Skin of body (tissue), 2 donors: Measurements from ENCODE around the gene PHLDB2. TPM values are rescaled to one million over a fixed set of nuclear protein-coding genes. Genes with fewer than 3 reads are reported as not detected.

Source experiments
- DNase-seq: peaks from one replicate; lab custom pipeline; 2025; lab: John Stamatoyannopoulos, UW
- total RNA-seq: library from RNA; depleted of rRNA; stranded (reverse); fragments of >200 nt; gene quantifications from one replicate; pipeline ENCODE4 v1.2.3, GENCODE V29; 2014

Gene PHLDB2
- total RNA-seq, 1 donor from 2014 or later: 92.0 TPM

DNA sequence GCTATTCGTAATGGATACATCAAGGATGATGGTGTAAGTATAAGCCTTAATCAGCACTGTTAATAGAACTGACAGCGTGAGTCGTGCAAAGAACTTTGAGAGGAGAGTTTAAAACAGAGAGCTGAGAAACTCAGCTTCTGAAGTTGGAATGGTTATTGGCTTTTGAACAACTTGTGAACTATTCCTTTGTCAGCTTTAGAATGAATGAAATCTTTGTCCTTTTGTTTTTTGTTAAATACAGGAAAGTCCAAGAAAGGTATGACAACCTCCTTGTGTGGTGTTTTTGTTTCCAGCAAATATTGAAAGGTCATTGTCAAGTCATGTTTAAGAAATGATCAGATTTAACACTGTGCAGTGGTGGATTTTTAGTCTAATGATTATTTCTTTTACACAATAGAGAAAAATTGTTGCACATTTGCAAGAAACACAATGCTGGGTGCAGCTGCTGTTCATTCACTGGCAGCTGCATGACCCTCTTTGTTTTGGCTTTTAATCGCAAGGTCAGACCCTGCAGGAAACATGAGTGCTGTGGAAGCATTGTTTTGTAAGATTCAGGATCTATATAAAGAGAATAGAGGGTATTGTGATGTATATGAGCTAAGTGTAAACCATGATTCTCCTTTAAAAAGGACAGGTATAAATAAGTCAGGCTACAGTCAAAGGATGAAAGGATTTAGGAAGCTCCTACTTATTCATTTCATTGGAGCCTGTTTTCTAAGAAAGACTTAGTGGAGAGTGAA is 98.1 kb downstream of the PHLDB2 start:
- DNase-seq: no peak

DNA sequence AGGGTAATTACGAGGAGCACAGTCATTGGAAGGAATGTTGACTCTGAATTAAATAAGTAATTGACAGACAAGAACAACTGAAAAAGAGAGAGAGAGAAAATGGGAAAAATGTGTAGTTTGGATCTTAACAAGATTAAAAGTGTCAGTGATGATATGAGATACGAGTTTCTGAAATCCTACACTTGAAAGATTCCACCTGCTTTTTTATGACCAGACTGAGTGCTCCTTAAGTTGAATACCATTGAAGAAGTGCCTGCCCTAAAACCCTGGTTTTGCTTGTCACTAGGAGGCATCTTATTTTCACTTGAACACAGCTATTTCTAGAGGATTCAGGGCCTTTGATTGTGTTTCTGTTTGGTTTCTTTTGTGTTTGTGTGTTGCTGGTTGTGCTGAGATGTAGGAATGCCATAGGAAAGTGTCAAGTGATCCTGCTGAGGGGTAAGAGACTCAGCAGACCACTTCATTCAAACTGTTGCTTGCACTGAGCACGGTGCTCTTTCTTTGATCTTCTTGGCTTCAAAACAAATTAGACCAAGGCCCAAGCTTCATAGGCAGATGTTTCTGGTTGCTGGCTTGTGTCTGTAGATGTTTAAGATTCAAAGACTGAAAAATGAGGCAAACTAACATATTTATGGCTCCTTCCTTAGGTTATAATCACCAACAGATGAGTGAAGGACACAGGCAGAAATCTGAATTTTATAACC is 102.5 kb downstream of the PHLDB2 start:
- peak; percentile 50 for DNase-seq

- DNase-seq: no peak
These were observed 104.4 kb downstream of the PHLDB2 start for GRCh38 chr3:111963424-111963823.

GRCh38 chr3:111965484-111965883 is 106.4 kb downstream of the PHLDB2 start:
- DNase-seq: no peak

DNA sequence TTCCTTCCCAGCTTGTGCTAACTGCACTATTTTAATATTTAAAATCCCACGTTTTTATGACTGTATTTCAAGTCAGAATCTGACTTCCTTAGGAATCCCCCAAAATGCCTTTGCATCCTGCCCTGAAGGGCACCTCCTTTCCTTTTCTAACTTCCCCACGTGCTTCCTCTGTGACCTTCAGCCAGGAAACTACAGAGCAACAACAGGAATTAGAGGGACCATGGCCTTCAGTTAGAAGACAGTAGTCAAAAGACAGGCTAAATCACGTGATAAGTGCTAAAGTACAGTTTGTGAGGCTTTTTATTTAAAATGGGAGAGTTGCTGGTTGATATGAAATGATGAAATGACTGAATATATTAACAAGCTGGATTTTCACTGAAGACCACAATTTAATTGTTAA is 108.0 kb downstream of the PHLDB2 start:
- DNase-seq: peak; percentile 3

DNA sequence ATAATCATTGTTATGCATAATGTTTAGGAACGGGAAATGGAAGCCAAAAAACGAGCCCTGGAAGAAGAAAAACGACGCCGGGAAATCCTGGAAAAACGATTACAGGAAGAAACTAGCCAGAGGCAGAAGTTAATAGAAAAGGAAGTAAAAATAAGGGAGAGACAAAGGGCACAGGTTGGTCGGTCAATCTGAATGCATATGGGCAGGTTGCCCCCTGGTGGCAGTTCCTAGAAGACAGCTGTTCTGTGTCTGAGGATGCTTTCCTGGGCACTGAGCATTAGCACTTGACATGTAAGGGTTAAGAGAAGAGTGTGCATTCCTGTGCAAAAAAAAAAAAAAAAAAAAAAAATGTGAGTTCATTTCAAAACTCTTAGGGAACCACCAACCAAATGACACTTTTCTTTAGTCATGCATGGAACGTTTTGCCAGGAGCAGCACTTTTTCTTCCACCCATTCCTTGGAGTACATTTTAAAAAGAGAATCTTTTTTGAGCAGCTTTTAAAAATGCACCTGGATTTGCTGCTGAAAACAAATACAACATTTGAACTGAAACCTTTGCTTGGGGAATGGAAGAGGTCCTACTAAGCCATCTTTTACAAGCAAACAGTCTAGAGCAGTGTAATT is 108.7 kb downstream of the PHLDB2 start:
- DNase-seq: peak; percentile 71

DNA sequence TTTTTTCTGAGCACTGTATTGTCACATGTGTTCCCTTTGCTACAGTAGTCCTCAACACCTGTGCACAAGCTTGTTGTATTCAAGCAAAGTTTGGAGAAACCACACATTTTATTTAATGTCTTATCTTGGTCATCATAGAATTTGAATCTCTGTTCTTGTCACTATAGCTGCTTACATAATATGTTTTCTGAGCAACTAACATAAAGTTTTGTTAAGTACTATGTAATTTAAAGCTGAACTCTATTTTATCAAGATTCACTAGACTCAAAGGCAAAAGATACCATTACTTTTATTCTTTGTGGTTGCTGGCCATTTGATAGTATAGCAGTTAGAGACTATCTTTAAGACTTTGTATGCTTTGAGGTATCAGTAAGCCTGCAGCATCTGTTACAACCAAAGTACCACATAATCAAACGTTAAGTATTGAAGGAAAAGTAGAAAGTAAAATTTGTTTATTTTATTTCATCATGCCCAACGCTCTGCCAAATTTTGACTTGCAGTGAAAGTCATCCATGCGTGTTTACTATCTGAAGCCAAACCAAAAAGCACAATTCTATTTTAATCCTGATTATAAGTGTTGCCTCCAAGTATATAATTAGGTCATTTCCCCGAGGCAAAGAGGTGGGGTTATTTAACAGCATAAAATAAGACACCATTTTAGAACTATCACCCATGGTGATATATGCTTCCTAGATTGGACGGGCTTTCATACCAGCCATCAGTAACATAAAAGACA is 109.4 kb downstream of the PHLDB2 start:
- no peak for DNase-seq

- no peak for DNase-seq
These were observed 111.3 kb downstream of the PHLDB2 start for GRCh38 chr3:111970376-111970775.

- DNase-seq: no peak
These were observed 112.6 kb downstream of the PHLDB2 start for GRCh38 chr3:111971533-111972130.

DNA sequence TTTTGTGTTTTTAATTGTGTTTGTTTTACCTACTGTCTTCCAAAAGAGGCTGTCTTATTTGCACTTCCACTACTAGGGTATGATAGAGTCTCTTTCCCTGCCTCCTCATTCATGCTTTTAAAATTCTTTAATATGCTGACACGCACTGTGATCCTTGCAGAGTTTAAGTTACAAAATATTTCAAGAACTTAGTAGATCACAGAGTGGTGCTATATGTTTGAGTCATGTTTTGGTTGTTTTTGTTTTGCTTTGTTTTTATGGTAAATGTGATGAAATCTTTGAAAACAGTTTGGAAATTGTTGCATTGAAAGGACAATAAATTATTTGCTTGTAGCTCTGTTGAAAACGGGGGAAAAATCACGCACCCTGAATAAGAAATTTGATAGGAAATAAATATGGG is 113.8 kb downstream of the PHLDB2 start:
- no peak for DNase-seq

GRCh38 chr3:111975131-111975530 is 116.1 kb downstream of the PHLDB2 start:
- no peak for DNase-seq

- DNase-seq: no peak
These were observed 117.2 kb downstream of the PHLDB2 start for GRCh38 chr3:111976254-111976653.

- DNase-seq: peak; percentile 98
These were observed 119.7 kb downstream of the PHLDB2 start, which contains the start of gene ABHD10 for GRCh38 chr3:111978583-111979433. TSS of gene ABHD10 (plus strand) at chr3:111979026. CDS start at chr3:111979062, 36 bp downstream.

DNA sequence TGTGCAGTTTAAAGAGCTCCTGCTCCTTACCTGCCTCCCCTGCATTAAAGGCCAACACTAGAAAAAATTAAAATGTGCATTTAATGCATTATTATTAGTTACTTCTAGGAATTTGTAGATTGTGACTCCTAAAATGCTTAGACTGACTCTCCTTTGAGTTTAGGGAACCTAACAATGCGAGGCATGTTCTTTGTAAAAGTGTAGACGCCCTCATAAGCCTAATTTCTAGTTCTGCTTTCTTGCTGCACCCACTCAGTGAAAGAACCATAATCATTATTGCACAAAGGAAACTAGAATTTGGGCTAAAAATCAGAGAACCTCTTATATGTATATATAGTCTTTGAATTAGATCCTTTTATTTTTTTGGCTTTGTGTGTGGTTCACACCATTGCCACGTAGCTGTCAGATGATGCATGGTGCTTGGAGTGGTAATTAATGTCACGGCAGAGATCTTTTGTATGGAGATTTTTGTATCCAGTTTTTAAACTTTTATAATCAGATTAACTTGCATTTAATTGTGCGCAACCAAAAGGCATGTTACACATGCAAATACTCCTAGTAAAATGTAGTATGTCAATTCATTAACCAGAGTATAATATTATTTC is 120.5 kb downstream of the PHLDB2 start:
- DNase-seq: peak; percentile 34

GRCh38 chr3:111980716-111981456 is 121.8 kb downstream of the PHLDB2 start:
- DNase-seq: no peak

DNA sequence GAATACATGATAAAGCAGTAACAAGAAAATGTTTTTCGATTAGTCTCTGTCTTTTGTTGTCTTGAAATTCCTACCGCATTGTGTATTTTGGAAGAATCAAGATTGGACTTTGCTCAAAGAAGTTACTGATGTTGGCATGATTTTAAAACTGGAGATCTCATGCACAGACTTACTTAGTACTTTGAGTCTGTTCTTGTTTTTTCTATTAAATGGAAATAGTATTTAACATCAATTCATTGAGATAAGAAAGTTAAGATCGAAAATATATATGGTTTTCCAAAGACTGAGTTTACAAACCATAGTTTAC is 122.3 kb downstream of the PHLDB2 start:
- DNase-seq: no peak

- DNase-seq: no peak
These were observed 125.7 kb downstream of the PHLDB2 start for GRCh38 chr3:111984636-111985298.

GRCh38 chr3:111986800-111987199 is 127.7 kb downstream of the PHLDB2 start:
- no peak for DNase-seq
